Fibroblast of mammary gland (primary cell): ENCODE data around the gene SCTR.

Experiments used
- DNase-seq: peaks from one replicate; pipeline ENCODE4 v3.0.0-alpha.2; 2010; ENCODE audit warnings: low read depth
- H3K4me3 ChIP-seq: 2 replicates; pipeline ENCODE4 v1.5.1; 2011; ENCODE audit warnings: low read depth, mild to moderate bottlenecking, low read length, moderate library complexity; ENCODE audit not compliant: control insufficient read depth
- CTCF ChIP-seq: conservative IDR thresholded peaks from 2 replicates; pipeline ENCODE4 v1.5.1; 2011; ENCODE audit warnings: low read depth, low read length, inconsistent platforms; ENCODE audit not compliant: control insufficient read depth, insufficient read depth

Gene SCTR

GRCh38 chr2:119473621-119474370, 50.5 kb downstream of the SCTR start:
- no peak overlapping the region for H3K4me3 ChIP-seq
- TF ChIP-seq CTCF, result no peak
- DNase-seq, result no peak

- no peak for DNase-seq
- no peak overlapping the region for H3K4me3 ChIP-seq
- TF ChIP-seq CTCF, result no peak
Measured at GRCh38 chr2:119472749-119473148, 51.5 kb downstream of the SCTR start.

GRCh38 chr2:119469661-119470297, 54.5 kb downstream of the SCTR start:
- no peak for TF ChIP-seq CTCF
- no peak overlapping the region for H3K4me3 ChIP-seq
- no peak for DNase-seq

GRCh38 chr2:119469131-119469530, 55.2 kb downstream of the SCTR start:
- no peak for DNase-seq
- H3K4me3 ChIP-seq, result no peak overlapping the region
- no peak for TF ChIP-seq CTCF

- DNase-seq, result peak; percentile 14
- H3K4me3 ChIP-seq, result no peak overlapping the region
- no peak for TF ChIP-seq CTCF
Measured at GRCh38 chr2:119468154-119468955, 55.9 kb downstream of the SCTR start.

GRCh38 chr2:119466373-119466772, 57.9 kb downstream of the SCTR start:
- no peak overlapping the region for H3K4me3 ChIP-seq
- no peak for TF ChIP-seq CTCF
- no peak for DNase-seq
